K562 (cell line): ENCODE results near the gene MTCL3.

ENCODE experiments used
- ATAC-seq: fragments of 200-7000 bp; cut with Tn5 transposase; 3 replicates; pipeline ENCODE4 v1.9.1; 2020; ENCODE audit warnings: moderate library complexity
- BruUV-seq: library from RNA; stranded (reverse); fragments of 400-500 nt; replicated peaks from 2 replicates; lab custom pipeline; 2021; lab: Mats Ljungman, UMichigan
- CTCF ChIA-PET: fragments of 300-600 bp; formaldehyde crosslinking; extraction: SDS; loops from one replicate; lab custom pipeline; 2021; ENCODE audit warnings: low intra/inter-chr PET ratio; lab: Yijun Ruan, JAX
- POLR2A ChIA-PET: fragments of 300-600, 350-650 bp; sonication (Branson Sonifier 250); formaldehyde crosslinking; extraction: SDS; loops from one replicate; lab custom pipeline; 2021; ENCODE audit warnings: antibody characterized with exemption, inconsistent platforms; lab: Yijun Ruan, JAX
- DNase-seq, 4 experiments: peaks; one replicate each; pipeline versions ENCODE4 v3.0.0 to v3.0.0-alpha.2; 2011 to 2018; ENCODE audit warnings: low spot score in 3 of 4, mixed read lengths in 3 of 4; ENCODE audit errors: extremely low read depth in 1 of 4
- FAIRE-seq: peaks from 2 replicates; lab custom pipeline; 2011; peaks lifted over from hg19 to GRCh38; lab: Jason Lieb, UNC
- H2AFZ ChIP-seq: 2 replicates; pipeline ENCODE4 v1.6.0; 2011; ENCODE audit warnings: low read depth, low read length, control low read depth, inconsistent platforms
- H3K27ac ChIP-seq: fragments of 200-600 bp; 3 replicates; pipeline ENCODE4 v1.8.0; 2011; ENCODE audit warnings: low read depth, mild to moderate bottlenecking, control low read depth, inconsistent platforms, low read length, moderate library complexity, mixed read lengths; ENCODE audit errors: extremely low read depth
- H3K27me3 ChIP-seq, 2 experiments: fragments of 300-600 bp in 1 of 2; 2 replicates in 1 of 2; 3 replicates in 1 of 2; pipeline versions ENCODE4 v1.6.0 to v1.8.0; 2011; ENCODE audit warnings: inconsistent platforms in 2 of 2, low read length in 2 of 2, mild to moderate bottlenecking in 1 of 2, mixed read lengths in 1 of 2, moderate library complexity in 1 of 2; ENCODE audit not compliant: control insufficient read depth in 2 of 2, insufficient read depth in 2 of 2
- H3K36me3 ChIP-seq: fragments of 300-600 bp; 3 replicates; pipeline ENCODE4 v1.8.0; 2011; ENCODE audit warnings: mild to moderate bottlenecking, low read length, inconsistent platforms; ENCODE audit not compliant: control insufficient read depth, insufficient read depth
- H3K4me1 ChIP-seq, 2 experiments: fragments of 200-600 bp in 1 of 2; replicated peaks in 1 of 2; 2 replicates in 1 of 2; 3 replicates in 1 of 2; pipeline versions ENCODE4 v1.5.1 to v1.8.0; 2011; ENCODE audit warnings: inconsistent platforms in 2 of 2, low read length in 2 of 2, mild to moderate bottlenecking in 1 of 2, mixed read lengths in 1 of 2, moderate library complexity in 1 of 2; ENCODE audit not compliant: control insufficient read depth in 2 of 2, insufficient read depth in 2 of 2
- H3K4me2 ChIP-seq: 2 replicates; pipeline ENCODE4 v1.6.1; 2011; ENCODE audit warnings: low read length, control low read depth, inconsistent platforms, mixed read lengths; ENCODE audit not compliant: insufficient read depth
- H3K4me3 ChIP-seq: fragments of 200-600 bp; sonication (generic), shearing (Covaris generic); 2 replicates; pipeline ENCODE4 v1.5.1; 2016; ENCODE audit warnings: control low read depth, inconsistent platforms
- H3K79me2 ChIP-seq: fragments of 200-600 bp; 3 replicates; pipeline ENCODE4 v1.8.0; 2011; ENCODE audit warnings: low read length, inconsistent platforms; ENCODE audit not compliant: control insufficient read depth, insufficient read depth
- H3K9ac ChIP-seq, 2 experiments: 2 replicates each; pipeline versions ENCODE4 v1.6.0 to v1.6.1; 2011; ENCODE audit warnings: low read depth in 2 of 2, low read length in 2 of 2, control low read depth in 1 of 2, inconsistent platforms in 1 of 2, mild to moderate bottlenecking in 1 of 2, mixed read lengths in 1 of 2; ENCODE audit not compliant: insufficient read depth in 1 of 2
- H3K9me1 ChIP-seq: one replicate; pipeline ENCODE4 v1.6.0; 2011; ENCODE audit warnings: inconsistent platforms, mild to moderate bottlenecking, low read length, moderate library complexity; ENCODE audit not compliant: control insufficient read depth, insufficient read depth
- H3K9me3 ChIP-seq: replicated peaks from 2 replicates; pipeline ENCODE4 v1.5.1; 2011; ENCODE audit warnings: low read depth, low read length, inconsistent platforms; ENCODE audit not compliant: control insufficient read depth, insufficient read depth
- H4K20me1 ChIP-seq: replicated peaks from 2 replicates; pipeline ENCODE4 v1.6.1; 2011; ENCODE audit warnings: low read length, inconsistent platforms, mixed read lengths; ENCODE audit not compliant: control insufficient read depth, insufficient read depth
- EGR1 ChIP-seq: fragments of 450-650 bp; conservative IDR thresholded peaks from 2 replicates; pipeline ENCODE4 v1.6.1; 2017; ENCODE audit warnings: mild to moderate bottlenecking
- ELF4 ChIP-seq: fragments of 450-650 bp; formaldehyde crosslinking; IDR thresholded peaks from 2 replicates; pipeline ENCODE4 v1.4.0; 2022; ENCODE audit warnings: missing genetic modification characterization
- KDM1A ChIP-seq, 2 experiments: fragments of 450-650 bp; IDR thresholded peaks; 2 replicates each; pipeline ENCODE4 v1.6.1; 2016; ENCODE audit warnings: mild to moderate bottlenecking in 2 of 2
- MAFG ChIP-seq: fragments of 450-650 bp; conservative IDR thresholded peaks from 2 replicates; pipeline ENCODE4 v1.6.1; 2016; ENCODE audit warnings: missing genetic modification characterization, missing compliant biosample characterization
- POLR2A ChIP-seq: fragments of 450-650 bp; conservative IDR thresholded peaks from 2 replicates; pipeline ENCODE4 v1.6.1; 2016
- SRSF1 ChIP-seq: fragments of 200-400 bp; formaldehyde crosslinking; IDR thresholded peaks from 2 replicates; pipeline ENCODE4 v1.6.1; 2017; ENCODE audit warnings: mild to moderate bottlenecking, low read depth, low read length, moderate library complexity
- whole genome bisulfite sequencing: fragments of 100-300 bp; shearing (Covaris generic); methylation state at CpG from one replicate; pipeline ENCODE4 v1.1.6; 2016; ENCODE audit warnings: low coverage, mixed read lengths; ENCODE audit not compliant: insufficient coverage; ENCODE audit errors: missing lambda C conversion rate; 5-methylcytosine and 5-hydroxymethylcytosine counted together
- in situ Hi-C: fragments of 300-500 bp; cut with MboI; formaldehyde crosslinking; loops from 4 replicates; pipeline ENCODE4 v1.15.0; 2018; ENCODE audit warnings: inconsistent platforms, mixed read lengths
- intact Hi-C: fragments of 100-400 bp; cut with micrococcal nuclease; formaldehyde crosslinking; loops from 2 replicates; pipeline ENCODE4 v1.14.2; 2022
- TF ChIP-seq, protein P1 (sequence below): fragments of 450-650 bp; formaldehyde crosslinking; IDR thresholded peaks from 2 replicates; pipeline ENCODE4 v1.4.0; 2020; ENCODE audit warnings: mild to moderate bottlenecking, mixed read lengths

MTCL3 gene

DNA sequence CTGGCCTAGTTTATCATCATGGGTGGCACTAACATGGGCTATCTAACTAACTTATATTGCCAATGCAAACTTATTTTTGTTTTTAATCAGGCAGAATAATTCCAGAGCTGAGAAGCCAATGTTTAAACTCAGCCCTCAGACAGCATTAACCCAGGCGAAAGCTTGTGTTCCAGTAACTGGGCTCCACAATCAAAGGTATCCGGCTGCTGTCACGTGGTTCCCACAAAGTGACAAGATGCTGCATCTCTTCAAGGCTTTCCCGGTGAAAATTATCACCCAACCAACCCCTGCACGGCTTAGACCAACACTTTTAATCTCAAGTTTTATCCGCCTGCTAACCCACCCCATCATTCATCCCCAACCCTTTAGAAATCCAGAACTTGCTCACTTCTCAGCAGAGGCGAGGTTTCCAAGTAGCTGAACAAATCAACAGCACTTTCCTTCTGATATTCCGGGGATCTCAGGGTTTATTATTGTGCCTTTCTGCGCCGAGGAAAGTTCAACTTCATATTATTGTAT is 885 bp downstream of the MTCL3 start:
- peaks cover 2% of the 10 kb centered on the region for H3K9me1 ChIP-seq
- DNase-seq (no peak), FAIRE-seq (no peak), ATAC-seq (no peak)
- under 1% methylated on average over 10 of the region's 10 CpGs for WGBS
- BruUV-seq = no TSS peak
- no peaks in the 10 kb centered on the region for H3K9me3 ChIP-seq
- H3K4me2 ChIP-seq = no peak overlapping the region
- peaks cover 0 to 13% of the 10 kb centered on the region in 2 experiments; a peak in 2 of 5 replicates for H3K27me3 ChIP-seq
- ChIA-PET POLR2A (no interaction called here), CTCF (no interaction called here)
- H3K4me1 ChIP-seq = peaks cover 0 to 14% of the 10 kb centered on the region in 2 experiments; a peak in 2 of 5 replicates
- TF ChIP-seq SRSF1 (no peak), MAFG (no peak), EGR1 (no peak)
- TF ChIP-seq, protein P1, sequence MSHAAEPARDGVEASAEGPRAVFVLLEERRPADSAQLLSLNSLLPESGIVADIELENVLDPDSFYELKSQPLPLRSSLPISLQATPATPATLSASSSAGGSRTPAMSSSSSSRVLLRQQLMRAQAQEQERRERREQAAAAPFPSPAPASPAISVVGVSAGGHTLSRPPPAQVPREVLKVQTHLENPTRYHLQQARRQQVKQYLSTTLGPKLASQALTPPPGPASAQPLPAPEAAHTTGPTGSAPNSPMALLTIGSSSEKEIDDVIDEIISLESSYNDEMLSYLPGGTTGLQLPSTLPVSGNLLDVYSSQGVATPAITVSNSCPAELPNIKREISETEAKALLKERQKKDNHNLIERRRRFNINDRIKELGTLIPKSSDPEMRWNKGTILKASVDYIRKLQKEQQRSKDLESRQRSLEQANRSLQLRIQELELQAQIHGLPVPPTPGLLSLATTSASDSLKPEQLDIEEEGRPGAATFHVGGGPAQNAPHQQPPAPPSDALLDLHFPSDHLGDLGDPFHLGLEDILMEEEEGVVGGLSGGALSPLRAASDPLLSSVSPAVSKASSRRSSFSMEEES (CRISPR knock-in tag) = peak; percentile 12; the same call in 1 of the 2 replicates
- no peak overlapping the region for H2AFZ ChIP-seq
- no peaks in the 10 kb centered on the region for H3K79me2 ChIP-seq
- H3K4me3 ChIP-seq = no peak overlapping the region
- in situ Hi-C loops = no loop called here
- H4K20me1 ChIP-seq = no peaks in the 10 kb centered on the region
- H3K36me3 ChIP-seq = no peaks in the 10 kb centered on the region
- no peak overlapping the region for H3K9ac ChIP-seq
- intact Hi-C loops = no loop called here
- H3K27ac ChIP-seq = no peak overlapping the region

DNA sequence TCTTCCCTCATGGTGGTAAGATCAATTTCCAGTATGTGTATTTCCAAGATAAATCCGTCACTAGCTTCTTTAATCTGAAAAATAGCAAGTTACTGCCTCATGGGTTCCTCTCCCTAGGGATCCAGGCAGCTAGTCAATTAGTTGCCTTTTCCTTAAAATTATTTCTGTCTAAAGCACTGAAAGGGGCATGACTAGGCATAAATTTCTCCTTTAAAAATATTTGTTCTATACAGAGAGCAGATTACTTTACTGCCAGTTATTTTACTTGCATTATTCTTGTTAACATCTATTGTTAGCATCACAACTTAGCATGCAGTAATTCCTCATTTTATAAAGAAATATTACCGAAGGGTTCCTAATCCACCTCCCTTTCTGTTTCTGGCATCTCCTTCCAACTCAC is 1.4 kb downstream of the MTCL3 start:
- Histone ChIP-seq H3K4me3 (no peak overlapping the region), H3K79me2 (no peaks in the 10 kb centered on the region), H3K4me1 (peaks cover 0 to 14% of the 10 kb centered on the region in 2 experiments; a peak in 2 of 5 replicates), H3K4me2 (no peak overlapping the region), H3K9me3 (no peaks in the 10 kb centered on the region), H2AFZ (no peak overlapping the region), H3K9me1 (peaks cover 2% of the 10 kb centered on the region), H4K20me1 (no peaks in the 10 kb centered on the region), H3K27me3 (peaks cover 0 to 13% of the 10 kb centered on the region in 2 experiments; a peak in 2 of 5 replicates), H3K9ac (no peak overlapping the region), H3K36me3 (no peaks in the 10 kb centered on the region), H3K27ac (no peak overlapping the region)
- ChIA-PET POLR2A (no interaction called here), CTCF (no interaction called here)
- ATAC-seq = no peak
- no peak for TF ChIP-seq ELF4 (CRISPR knock-in tag)
- TF ChIP-seq POLR2A = no peak
- TF ChIP-seq KDM1A (IDR thresholded peaks at IDR 0.05) = no peak
- intact Hi-C loops = no loop called here
- WGBS = 0% methylated on average over 2 of the region's 2 CpGs
- no peak for DNase-seq
- in situ Hi-C loops = no loop called here
- no peak for FAIRE-seq
- BruUV-seq = no TSS peak
